GM18868 (cell line): ENCODE data around the gene SEC22B.
"Not testable (repeated sequence)": the region's sequence is repeated elsewhere in the genome, so short reads cannot be mapped to it uniquely, and the experiment has no call there.

Experiments used
- ATAC-seq: cut with Tn5 transposase; IDR thresholded peaks from one replicate; pipeline ENCODE4 v1.9.1; 2021; ENCODE audit warnings: mild to moderate bottlenecking, moderate library complexity; ENCODE audit not compliant: unreplicated experiment

SEC22B gene

GRCh38 chr1:120176092-120176855 lies at the start of gene SEC22B:
Gene SEC22B (minus strand): TSS chr1:120176520. CDS start chr1:120176381, 139 bp downstream.
- ATAC-seq = peak; percentile 99

DNA sequence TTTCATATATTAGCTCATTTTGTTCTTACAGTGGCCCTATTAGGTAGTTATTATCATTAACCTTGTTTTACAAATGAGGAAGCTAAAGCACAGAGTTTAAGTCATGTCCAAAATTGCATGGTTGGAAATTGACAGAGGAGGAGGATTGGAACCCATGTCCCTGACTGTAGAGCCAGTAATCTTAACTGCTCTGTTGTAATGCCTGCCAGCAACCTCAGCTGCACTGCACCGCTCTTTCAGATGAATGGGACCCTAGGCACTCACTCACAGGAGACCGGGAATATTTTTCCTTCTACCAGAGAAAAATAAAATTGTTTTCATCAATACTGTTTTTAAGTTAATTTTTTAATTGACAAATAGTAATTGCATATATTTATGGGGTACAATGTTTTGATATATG lies 41.6 kb upstream of the SEC22B start:
- not testable (repeated sequence) for ATAC-seq

DNA sequence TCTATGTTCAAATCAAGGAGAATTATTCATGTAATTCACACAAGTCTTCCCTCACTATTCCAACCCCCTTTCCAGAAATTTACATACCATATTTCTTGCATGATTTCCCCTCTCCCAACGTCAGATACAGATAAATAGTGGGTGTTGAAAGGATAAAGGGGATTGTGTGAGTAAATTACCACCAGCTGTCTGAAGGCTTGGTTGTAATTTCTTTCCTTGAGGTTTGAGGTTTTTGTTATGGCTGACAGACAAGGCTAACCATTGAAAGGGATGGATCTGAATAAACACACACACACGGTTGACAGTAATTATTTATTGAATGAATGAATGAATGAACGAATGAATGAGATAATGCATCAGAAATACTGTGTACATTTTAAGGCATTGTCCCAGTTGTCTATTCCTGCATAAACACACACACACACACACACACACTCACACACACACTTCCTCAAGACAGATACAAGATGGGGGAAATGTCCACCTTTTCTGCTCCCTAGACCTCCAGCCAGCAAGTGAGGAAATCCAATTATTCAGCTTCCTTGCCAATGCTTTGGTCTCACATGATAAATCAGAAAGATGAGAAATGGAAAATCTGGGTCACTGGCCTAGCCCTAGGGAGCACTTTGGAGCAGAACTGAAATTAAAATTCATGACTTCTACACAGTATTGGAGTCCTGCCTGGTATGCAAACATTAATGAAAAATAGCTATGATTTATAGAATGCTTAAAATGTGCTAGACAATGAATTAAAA lies 41.0 kb upstream of the SEC22B start:
- ATAC-seq = not testable (repeated sequence)

DNA sequence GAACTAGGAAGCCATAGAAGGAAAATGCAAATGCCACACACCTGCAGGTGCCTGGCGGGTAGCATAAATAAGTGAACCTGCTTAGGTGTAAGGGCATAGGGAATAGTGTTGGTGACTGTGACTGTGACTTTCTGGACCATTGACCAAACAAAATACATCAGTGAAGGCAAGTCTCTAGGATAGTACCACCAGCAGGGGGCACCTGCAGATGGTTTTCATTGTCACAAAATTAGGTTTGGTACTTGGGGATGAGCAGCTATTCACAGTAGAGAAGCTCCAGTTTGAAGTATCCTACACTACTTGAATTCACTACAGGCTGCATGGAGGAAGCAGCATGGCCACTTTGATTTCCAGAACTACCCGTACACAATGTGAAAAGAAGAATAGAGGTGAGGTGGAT lies 37.3 kb upstream of the SEC22B start:
- not testable (repeated sequence) for ATAC-seq

- ATAC-seq = not testable (repeated sequence)
Measured at GRCh38 chr1:120210754-120211153, 34.4 kb upstream of the SEC22B start.

GRCh38 chr1:120196863-120197775 lies 20.8 kb upstream of the SEC22B start:
- not testable (repeated sequence) for ATAC-seq

DNA sequence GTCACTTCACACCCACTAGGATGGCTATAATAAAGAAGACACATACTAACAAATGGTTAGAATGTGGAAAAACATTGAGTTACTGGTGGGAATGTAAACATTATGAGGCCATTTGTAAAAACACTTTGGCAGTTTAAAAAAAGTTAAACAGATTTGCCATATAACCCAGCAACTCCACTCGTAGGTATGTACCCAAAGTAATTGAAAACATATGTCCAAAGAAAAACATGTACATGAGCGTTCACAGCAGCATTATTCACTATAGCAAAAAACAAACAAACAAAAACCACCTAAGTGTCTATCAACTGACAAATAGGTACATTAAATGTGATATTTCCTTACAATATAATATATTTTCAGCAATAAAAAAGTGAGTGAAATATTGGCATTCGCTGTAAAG lies 12.3 kb upstream of the SEC22B start:
- ATAC-seq = not testable (repeated sequence)

GRCh38 chr1:120182176-120182707 lies 5.9 kb upstream of the SEC22B start:
- ATAC-seq = not testable (repeated sequence)

GRCh38 chr1:120179811-120180690 lies 3.7 kb upstream of the SEC22B start:
- not testable (repeated sequence) for ATAC-seq

GRCh38 chr1:120178799-120179756 lies 2.8 kb upstream of the SEC22B start:
- ATAC-seq = no peak

GRCh38 chr1:120178058-120178457 lies 1.7 kb upstream of the SEC22B start:
- not testable (repeated sequence) for ATAC-seq

DNA sequence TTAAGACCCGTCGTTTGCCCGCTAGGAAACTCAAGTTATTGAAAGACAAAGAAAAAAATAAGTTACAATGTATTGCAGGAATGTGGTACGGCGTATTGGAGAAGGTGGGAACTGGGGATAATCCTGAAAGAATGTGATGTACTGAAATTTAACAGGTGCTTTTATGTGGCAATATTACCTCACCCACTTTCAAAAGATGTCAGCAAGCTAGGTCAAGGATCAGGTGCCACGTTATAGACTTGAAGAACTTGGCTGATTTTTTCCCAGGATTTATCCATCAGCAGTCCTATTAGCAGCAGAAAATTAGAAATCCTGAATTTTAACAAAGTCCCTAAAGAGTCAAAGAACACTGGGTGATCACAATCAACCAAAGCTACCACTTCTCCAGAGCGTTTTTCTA lies 632 bp downstream of the SEC22B start:
- ATAC-seq = not testable (repeated sequence)

GRCh38 chr1:120164761-120165160 lies 11.6 kb downstream of the SEC22B start:
- ATAC-seq = not testable (repeated sequence)

DNA sequence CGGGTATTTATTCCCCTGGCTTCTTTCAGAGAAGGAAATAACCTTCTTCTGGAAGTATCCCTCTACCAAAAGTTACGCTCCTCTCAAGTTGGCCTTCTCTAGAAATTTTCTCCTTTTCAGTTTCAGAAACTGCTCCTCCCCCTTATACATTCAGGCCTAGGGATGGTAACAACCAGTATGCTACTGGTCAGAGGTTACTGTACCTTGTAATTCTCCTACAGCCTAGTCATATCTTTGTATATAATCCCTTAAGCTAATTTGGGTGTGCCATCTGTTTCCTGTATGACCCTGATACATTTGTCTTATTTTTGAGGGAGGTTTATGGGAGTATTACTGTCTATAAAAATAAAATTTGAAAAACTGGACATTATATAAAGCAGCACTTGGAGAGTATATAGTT lies 14.3 kb downstream of the SEC22B start:
- not testable (repeated sequence) for ATAC-seq

- not testable (repeated sequence) for ATAC-seq
Measured at GRCh38 chr1:120158495-120158894, 17.8 kb downstream of the SEC22B start.

DNA sequence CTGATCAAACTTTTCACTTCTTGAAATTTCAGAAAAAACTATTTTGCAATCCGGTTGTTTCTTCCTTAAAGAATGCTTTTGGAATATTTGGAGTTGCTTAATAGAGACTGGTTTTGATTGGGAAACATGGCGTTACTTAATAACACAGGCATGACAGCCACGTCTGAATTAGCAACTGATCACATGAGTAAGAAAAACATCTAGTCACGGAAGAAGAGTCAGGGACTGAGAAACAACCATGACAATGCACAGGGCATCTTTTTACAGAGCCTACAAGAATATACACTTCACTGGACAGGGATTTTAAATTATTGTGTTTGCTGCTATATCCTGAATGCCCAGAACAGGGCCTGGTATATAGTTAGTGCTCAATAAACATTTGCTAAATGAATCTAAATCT lies 18.2 kb downstream of the SEC22B start:
- ATAC-seq = not testable (repeated sequence)

DNA sequence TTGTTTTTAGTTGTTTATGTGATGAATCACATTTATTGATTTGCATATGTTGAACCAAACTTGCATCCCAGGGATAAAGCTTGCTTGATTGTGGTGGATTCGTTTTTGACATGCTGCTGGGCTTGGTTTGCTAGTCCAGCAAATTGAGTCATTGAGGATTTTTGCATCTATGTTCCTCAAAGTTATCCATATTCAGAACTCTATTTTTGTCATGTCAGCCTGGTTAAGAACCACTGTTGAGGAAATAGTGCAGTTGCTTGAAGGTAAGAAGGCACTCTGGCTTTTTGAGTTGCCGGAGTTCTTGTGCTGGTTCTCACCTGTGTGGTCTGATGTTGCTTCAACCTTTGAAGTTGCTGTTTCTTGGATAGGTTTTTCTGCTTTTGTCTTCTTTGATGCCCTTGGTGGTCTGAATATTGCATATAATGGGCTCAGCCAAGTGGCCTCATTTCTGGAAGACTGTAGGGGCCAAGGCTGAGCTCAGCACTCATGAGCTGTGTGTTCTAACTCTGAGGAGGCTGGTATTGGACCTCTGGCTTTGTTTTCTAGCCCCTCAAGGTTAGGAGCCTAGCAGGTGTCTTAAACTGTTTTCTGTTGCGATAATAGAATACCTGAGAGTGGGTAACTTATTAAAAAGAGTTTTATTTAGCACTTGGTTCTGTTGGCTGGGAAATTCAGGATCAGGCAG lies 26.0 kb downstream of the SEC22B start:
- not testable (repeated sequence) for ATAC-seq
